Measurements from ENCODE around the gene DDX10. TPM values are rescaled to one million over a fixed set of nuclear protein-coding genes. Genes with fewer than 3 reads are reported as not detected.

Gene DDX10
- polyA plus RNA-seq, 1 donor from 2014 or later, result 15.9 TPM

DNA sequence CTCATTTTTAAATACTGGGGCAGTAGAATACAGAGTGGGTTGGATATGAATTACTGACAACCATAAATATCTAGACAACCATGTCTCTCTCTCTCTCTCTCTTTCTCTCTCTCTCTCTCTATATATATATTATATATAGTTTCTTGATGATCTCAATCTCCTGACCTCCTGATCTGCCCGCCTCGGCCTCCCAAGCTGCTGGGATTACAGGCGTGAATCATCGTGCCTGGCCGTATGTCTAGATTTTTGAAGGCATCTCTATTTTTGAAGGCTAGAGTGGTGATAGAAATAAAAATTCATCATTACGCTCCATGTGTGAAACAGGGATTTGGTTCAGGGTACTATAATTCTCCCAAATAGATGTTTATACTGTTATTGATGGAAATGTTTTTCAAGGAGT, 84.1 kb downstream of the DDX10 start:
- H3K79me2 ChIP-seq (replicated peaks; ENCODE audit: insufficient read depth, low read length), result no peaks in the 10 kb centered on the region
- H3K27me3 ChIP-seq (ENCODE audit: insufficient read depth, low read depth, low read length), result no peaks in the 10 kb centered on the region
- no peaks in the 10 kb centered on the region for H4K20me1 ChIP-seq (ENCODE audit: insufficient read depth)
- H3K9me2 ChIP-seq (ENCODE audit: insufficient read depth, low read length), result no peaks in the 10 kb centered on the region
- H2AFZ ChIP-seq (ENCODE audit: low read depth, low read length), result no peak overlapping the region
- TF ChIP-seq POLR2AphosphoS5 (IDR thresholded peaks at IDR 0.05), result no peak
- no peak for TF ChIP-seq RAD21 (conservative IDR thresholded peaks at IDR 0.05)
- TF ChIP-seq MXI1 (conservative IDR thresholded peaks at IDR 0.05; ENCODE audit: poor library complexity, severe bottlenecking), result no peak
- TF ChIP-seq EZH2 (IDR thresholded peaks at IDR 0.05; ENCODE audit: borderline replicate concordance, insufficient read depth, low read length, poor library complexity, severe bottlenecking), result no peak
- TF ChIP-seq SMC3 (conservative IDR thresholded peaks at IDR 0.05; ENCODE audit: poor library complexity), result no peak
- TF ChIP-seq, protein P1, sequence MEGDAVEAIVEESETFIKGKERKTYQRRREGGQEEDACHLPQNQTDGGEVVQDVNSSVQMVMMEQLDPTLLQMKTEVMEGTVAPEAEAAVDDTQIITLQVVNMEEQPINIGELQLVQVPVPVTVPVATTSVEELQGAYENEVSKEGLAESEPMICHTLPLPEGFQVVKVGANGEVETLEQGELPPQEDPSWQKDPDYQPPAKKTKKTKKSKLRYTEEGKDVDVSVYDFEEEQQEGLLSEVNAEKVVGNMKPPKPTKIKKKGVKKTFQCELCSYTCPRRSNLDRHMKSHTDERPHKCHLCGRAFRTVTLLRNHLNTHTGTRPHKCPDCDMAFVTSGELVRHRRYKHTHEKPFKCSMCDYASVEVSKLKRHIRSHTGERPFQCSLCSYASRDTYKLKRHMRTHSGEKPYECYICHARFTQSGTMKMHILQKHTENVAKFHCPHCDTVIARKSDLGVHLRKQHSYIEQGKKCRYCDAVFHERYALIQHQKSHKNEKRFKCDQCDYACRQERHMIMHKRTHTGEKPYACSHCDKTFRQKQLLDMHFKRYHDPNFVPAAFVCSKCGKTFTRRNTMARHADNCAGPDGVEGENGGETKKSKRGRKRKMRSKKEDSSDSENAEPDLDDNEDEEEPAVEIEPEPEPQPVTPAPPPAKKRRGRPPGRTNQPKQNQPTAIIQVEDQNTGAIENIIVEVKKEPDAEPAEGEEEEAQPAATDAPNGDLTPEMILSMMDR (IDR thresholded peaks at IDR 0.05; ENCODE audit: poor library complexity, severe bottlenecking), result no peak
- TF ChIP-seq, protein P2, sequence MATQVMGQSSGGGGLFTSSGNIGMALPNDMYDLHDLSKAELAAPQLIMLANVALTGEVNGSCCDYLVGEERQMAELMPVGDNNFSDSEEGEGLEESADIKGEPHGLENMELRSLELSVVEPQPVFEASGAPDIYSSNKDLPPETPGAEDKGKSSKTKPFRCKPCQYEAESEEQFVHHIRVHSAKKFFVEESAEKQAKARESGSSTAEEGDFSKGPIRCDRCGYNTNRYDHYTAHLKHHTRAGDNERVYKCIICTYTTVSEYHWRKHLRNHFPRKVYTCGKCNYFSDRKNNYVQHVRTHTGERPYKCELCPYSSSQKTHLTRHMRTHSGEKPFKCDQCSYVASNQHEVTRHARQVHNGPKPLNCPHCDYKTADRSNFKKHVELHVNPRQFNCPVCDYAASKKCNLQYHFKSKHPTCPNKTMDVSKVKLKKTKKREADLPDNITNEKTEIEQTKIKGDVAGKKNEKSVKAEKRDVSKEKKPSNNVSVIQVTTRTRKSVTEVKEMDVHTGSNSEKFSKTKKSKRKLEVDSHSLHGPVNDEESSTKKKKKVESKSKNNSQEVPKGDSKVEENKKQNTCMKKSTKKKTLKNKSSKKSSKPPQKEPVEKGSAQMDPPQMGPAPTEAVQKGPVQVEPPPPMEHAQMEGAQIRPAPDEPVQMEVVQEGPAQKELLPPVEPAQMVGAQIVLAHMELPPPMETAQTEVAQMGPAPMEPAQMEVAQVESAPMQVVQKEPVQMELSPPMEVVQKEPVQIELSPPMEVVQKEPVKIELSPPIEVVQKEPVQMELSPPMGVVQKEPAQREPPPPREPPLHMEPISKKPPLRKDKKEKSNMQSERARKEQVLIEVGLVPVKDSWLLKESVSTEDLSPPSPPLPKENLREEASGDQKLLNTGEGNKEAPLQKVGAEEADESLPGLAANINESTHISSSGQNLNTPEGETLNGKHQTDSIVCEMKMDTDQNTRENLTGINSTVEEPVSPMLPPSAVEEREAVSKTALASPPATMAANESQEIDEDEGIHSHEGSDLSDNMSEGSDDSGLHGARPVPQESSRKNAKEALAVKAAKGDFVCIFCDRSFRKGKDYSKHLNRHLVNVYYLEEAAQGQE (IDR thresholded peaks at IDR 0.05; ENCODE audit: borderline replicate concordance), result no peak
- no peak for TF ChIP-seq TAF1 (IDR thresholded peaks at IDR 0.05; ENCODE audit: low read depth)
- H3K27ac ChIP-seq (ENCODE audit: low read length), result no peak overlapping the region
- no peak overlapping the region for H3K4me3 ChIP-seq (ENCODE audit: low read length)
- H3K9me3 ChIP-seq (ENCODE audit: low read length), result no peaks in the 10 kb centered on the region
- H3K36me3 ChIP-seq (ENCODE audit: insufficient read depth, low read length), result no peaks in the 10 kb centered on the region
- H3K4me2 ChIP-seq (ENCODE audit: low read length), result no peak overlapping the region
- no peaks in the 10 kb centered on the region for H3F3A ChIP-seq (ENCODE audit: insufficient read depth, low read length, poor library complexity, severe bottlenecking)
- no peak overlapping the region for H3K9ac ChIP-seq (ENCODE audit: low read length)

DNA sequence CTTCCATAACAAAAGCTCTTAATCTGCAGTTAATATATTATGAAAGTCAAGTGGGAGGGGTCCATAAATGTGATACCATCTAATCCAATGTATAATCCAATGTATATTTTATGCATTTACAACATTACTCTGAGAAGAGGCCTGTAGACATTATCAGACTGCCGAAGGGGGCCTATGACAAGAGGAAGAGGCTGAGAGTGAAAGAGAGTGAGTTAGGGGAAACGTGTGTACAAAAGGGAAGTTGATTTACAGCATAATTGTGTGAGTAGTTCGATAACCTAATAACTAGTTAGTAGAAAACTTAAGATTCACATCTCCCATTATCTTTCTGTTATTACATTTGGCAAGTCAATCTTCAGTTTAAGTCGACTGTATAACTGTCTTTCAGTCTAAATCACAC, 86.6 kb downstream of the DDX10 start:
- no peak overlapping the region for H2AFZ ChIP-seq (ENCODE audit: low read depth, low read length)
- H3K27me3 ChIP-seq (ENCODE audit: insufficient read depth, low read depth, low read length), result no peaks in the 10 kb centered on the region
- no peak overlapping the region for H3K9ac ChIP-seq (ENCODE audit: low read length)
- H3K79me2 ChIP-seq (replicated peaks; ENCODE audit: insufficient read depth, low read length), result no peaks in the 10 kb centered on the region
- H3F3A ChIP-seq (ENCODE audit: insufficient read depth, low read length, poor library complexity, severe bottlenecking), result no peaks in the 10 kb centered on the region
- H3K36me3 ChIP-seq (ENCODE audit: insufficient read depth, low read length), result no peaks in the 10 kb centered on the region
- H3K9me3 ChIP-seq (ENCODE audit: low read length), result no peaks in the 10 kb centered on the region
- no peak overlapping the region for H3K4me3 ChIP-seq (ENCODE audit: low read length)
- H3K4me2 ChIP-seq (ENCODE audit: low read length), result no peak overlapping the region
- H4K20me1 ChIP-seq (ENCODE audit: insufficient read depth), result no peaks in the 10 kb centered on the region
- H3K27ac ChIP-seq (ENCODE audit: low read length), result no peak overlapping the region
- H3K9me2 ChIP-seq (ENCODE audit: insufficient read depth, low read length), result no peaks in the 10 kb centered on the region
- TF ChIP-seq MXI1 (conservative IDR thresholded peaks at IDR 0.05; ENCODE audit: poor library complexity, severe bottlenecking) (no peak), TAF1 (IDR thresholded peaks at IDR 0.05; ENCODE audit: low read depth) (no peak)
- TF ChIP-seq, protein P2 (IDR thresholded peaks at IDR 0.05; ENCODE audit: borderline replicate concordance), result no peak
